Activated CD4-positive, alpha-beta T cell treated with anti-CD3 and anti-CD28 coated beads for 24 hours (primary cell): ENCODE measurements around the gene RPS26.

Experiments used
- DNase-seq, 2 donors: peaks; one replicate each; pipeline ENCODE4 v3.0.0-alpha.2; 2020; ENCODE audit warnings: low read depth in 2 of 2

Gene RPS26

GRCh38 chr12:56078931-56079722, 37.4 kb downstream of the RPS26 start:
- DNase-seq: peak; percentile 19 to 41

- peak; percentile 59 to 61 for DNase-seq
Observed at GRCh38 chr12:56079723-56080555, 38.2 kb downstream of the RPS26 start, which contains the start of gene ERBB3. Gene ERBB3, plus strand, starts transcription at chr12:56080165. Its CDS starts 136 bp downstream, at chr12:56080301.

- DNase-seq: no peak
Observed at GRCh38 chr12:56080556-56081138, 38.9 kb downstream of the RPS26 start.

GRCh38 chr12:56081393-56082347, 40.0 kb downstream of the RPS26 start:
- no peak for DNase-seq

GRCh38 chr12:56082382-56082781, 40.7 kb downstream of the RPS26 start:
- DNase-seq: no peak

- DNase-seq: no peak
Observed at GRCh38 chr12:56082967-56083366, 41.2 kb downstream of the RPS26 start.

- no peak for DNase-seq
Observed at GRCh38 chr12:56084958-56085543, 43.3 kb downstream of the RPS26 start.

- no peak for DNase-seq
Observed at GRCh38 chr12:56086096-56086495, 44.4 kb downstream of the RPS26 start.

- DNase-seq: no peak
Observed at GRCh38 chr12:56086608-56087007, 44.9 kb downstream of the RPS26 start.

- no peak for DNase-seq
Observed at GRCh38 chr12:56087220-56087619, 45.5 kb downstream of the RPS26 start.
